Measurements from ENCODE around the gene MINDY4.

DNA sequence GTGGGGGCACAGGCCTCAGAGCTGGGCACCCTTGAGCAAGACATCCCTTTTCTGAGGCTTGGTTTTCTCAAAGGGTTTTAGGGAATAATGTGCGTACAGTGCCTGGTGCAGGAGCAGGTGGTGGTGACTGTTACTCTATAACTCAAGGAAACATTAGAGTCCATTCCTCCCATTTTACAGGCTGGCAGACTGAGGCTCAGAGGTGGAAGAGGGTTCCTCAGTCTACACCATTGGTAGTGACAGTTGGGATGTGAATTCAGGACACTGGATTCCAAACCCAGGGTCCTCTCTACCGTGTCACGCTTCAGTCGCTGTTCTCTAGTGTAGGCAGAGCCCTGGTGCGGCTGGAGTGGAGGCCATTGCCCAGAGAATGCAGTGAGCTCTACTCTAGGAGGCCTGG, 100.4 kb downstream of the MINDY4 start:
- TF ChIP-seq, protein P1, sequence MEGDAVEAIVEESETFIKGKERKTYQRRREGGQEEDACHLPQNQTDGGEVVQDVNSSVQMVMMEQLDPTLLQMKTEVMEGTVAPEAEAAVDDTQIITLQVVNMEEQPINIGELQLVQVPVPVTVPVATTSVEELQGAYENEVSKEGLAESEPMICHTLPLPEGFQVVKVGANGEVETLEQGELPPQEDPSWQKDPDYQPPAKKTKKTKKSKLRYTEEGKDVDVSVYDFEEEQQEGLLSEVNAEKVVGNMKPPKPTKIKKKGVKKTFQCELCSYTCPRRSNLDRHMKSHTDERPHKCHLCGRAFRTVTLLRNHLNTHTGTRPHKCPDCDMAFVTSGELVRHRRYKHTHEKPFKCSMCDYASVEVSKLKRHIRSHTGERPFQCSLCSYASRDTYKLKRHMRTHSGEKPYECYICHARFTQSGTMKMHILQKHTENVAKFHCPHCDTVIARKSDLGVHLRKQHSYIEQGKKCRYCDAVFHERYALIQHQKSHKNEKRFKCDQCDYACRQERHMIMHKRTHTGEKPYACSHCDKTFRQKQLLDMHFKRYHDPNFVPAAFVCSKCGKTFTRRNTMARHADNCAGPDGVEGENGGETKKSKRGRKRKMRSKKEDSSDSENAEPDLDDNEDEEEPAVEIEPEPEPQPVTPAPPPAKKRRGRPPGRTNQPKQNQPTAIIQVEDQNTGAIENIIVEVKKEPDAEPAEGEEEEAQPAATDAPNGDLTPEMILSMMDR (IDR thresholded peaks at IDR 0.05; ENCODE audit: insufficient read depth, low read length, poor library complexity, severe bottlenecking), result no peak
- TF ChIP-seq EZH2phosphoT487 (conservative IDR thresholded peaks at IDR 0.05; ENCODE audit: low read length), result no peak

All from SU-DHL-6 (cell line).